Stimulated activated memory B cell treated with anti-CD40 and anti-IgM and Interleukin-4, amounts not matched to agents 10 μg/mL and 1 μg/mL and 100 μg/mL, for 72 hours (primary cell): ENCODE measurements around the gene ACTN2.

Source experiments
- ATAC-seq: fragments of 150-1000 bp; cut with Tn5 transposase; 2 replicates; pipeline ENCODE4 v1.10.0; 2021
- H3K27ac Mint-ChIP-seq: one replicate; pipeline ENCODE4 v1.8.0; 2022; ENCODE audit warnings: mild to moderate bottlenecking, mixed read lengths
- H3K27me3 Mint-ChIP-seq: one replicate; pipeline ENCODE4 v1.8.0; 2022; ENCODE audit warnings: mixed read lengths
- H3K36me3 Mint-ChIP-seq: one replicate; pipeline ENCODE4 v1.8.0; 2022; ENCODE audit warnings: mixed read lengths
- H3K4me1 Mint-ChIP-seq: one replicate; pipeline ENCODE4 v1.8.0; 2022; ENCODE audit warnings: mixed read lengths
- H3K4me3 Mint-ChIP-seq: one replicate; pipeline ENCODE4 v1.8.0; 2022; ENCODE audit warnings: mild to moderate bottlenecking, moderate library complexity, mixed read lengths
- H3K9me3 Mint-ChIP-seq: one replicate; pipeline ENCODE4 v1.8.0; 2022; ENCODE audit warnings: mixed read lengths

Gene ACTN2

GRCh38 chr1:236710328-236710892 lies 24.1 kb downstream of the ACTN2 start:
- no peaks in the 10 kb centered on the region for H3K4me1 Mint-ChIP-seq
- no peak for ATAC-seq
- no peaks in the 10 kb centered on the region for H3K36me3 Mint-ChIP-seq
- peaks cover 15% of the 10 kb centered on the region for H3K27me3 Mint-ChIP-seq
- no peak overlapping the region for H3K4me3 Mint-ChIP-seq
- H3K9me3 Mint-ChIP-seq, result no peaks in the 10 kb centered on the region
- no peak overlapping the region for H3K27ac Mint-ChIP-seq

GRCh38 chr1:236716160-236716559 lies 29.9 kb downstream of the ACTN2 start:
- no peak for ATAC-seq
- H3K4me1 Mint-ChIP-seq, result no peaks in the 10 kb centered on the region
- H3K27me3 Mint-ChIP-seq, result peaks cover 38% of the 10 kb centered on the region
- no peaks in the 10 kb centered on the region for H3K36me3 Mint-ChIP-seq
- no peaks in the 10 kb centered on the region for H3K9me3 Mint-ChIP-seq
- H3K27ac Mint-ChIP-seq, result no peak overlapping the region
- H3K4me3 Mint-ChIP-seq, result no peak overlapping the region

- H3K27me3 Mint-ChIP-seq, result peaks cover 24% of the 10 kb centered on the region
- no peaks in the 10 kb centered on the region for H3K36me3 Mint-ChIP-seq
- no peaks in the 10 kb centered on the region for H3K9me3 Mint-ChIP-seq
- H3K4me1 Mint-ChIP-seq, result no peaks in the 10 kb centered on the region
- ATAC-seq, result no peak
- no peak overlapping the region for H3K27ac Mint-ChIP-seq
- no peak overlapping the region for H3K4me3 Mint-ChIP-seq
Measured at GRCh38 chr1:236717811-236718210, 31.5 kb downstream of the ACTN2 start.

DNA sequence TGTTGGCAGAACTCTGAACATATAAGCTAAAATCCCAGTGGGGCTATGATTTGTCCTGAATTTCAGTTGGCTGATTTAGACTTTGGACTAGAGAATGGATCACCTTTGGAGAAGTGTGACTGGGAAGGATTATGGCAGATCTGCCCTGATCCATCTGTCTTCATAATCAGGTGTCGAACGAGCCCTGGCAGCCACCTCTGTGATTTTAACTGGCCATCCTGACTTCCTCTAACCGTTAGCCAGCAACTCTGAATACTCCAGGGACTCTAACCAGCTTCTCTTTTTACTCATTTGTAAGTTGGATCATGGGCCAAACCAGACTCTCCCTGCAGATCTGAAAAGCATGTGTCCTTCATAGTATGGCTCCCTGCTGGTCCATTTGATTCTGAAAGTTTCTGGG lies 32.0 kb downstream of the ACTN2 start:
- peaks cover 24% of the 10 kb centered on the region for H3K27me3 Mint-ChIP-seq

DNA sequence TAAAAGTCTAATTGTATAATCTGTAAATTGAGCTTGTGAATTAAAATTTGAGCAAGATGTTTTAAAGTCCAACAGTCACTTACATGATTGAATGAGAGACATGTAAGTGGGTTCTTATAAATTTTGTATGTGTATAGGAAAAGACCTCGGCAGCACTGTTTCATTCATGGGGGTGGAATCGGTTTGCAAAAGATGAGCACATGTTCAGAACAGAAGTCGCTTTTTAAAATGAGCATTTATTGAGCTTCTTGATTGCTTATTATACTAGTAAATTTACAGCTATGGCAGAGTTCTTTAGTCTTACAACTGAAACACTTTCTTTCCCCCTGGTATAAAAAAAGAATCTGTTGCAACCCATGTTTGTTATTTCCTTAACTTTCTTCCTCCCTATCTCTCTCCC lies 33.9 kb downstream of the ACTN2 start:
- Mint-ChIP-seq H3K27me3 (peaks cover 24% of the 10 kb centered on the region), H3K27ac (no peak overlapping the region), H3K4me3 (no peak overlapping the region), H3K9me3 (peaks cover 4% of the 10 kb centered on the region), H3K36me3 (no peaks in the 10 kb centered on the region), H3K4me1 (no peaks in the 10 kb centered on the region)
- no peak for ATAC-seq

More for the DNA sequence above, 32.0 kb downstream of the ACTN2 start:
- no peaks in the 10 kb centered on the region for H3K9me3 Mint-ChIP-seq
- no peak overlapping the region for H3K27ac Mint-ChIP-seq
- H3K4me3 Mint-ChIP-seq, result no peak overlapping the region
- no peak for ATAC-seq
- H3K36me3 Mint-ChIP-seq, result no peaks in the 10 kb centered on the region
- H3K4me1 Mint-ChIP-seq, result no peaks in the 10 kb centered on the region

DNA sequence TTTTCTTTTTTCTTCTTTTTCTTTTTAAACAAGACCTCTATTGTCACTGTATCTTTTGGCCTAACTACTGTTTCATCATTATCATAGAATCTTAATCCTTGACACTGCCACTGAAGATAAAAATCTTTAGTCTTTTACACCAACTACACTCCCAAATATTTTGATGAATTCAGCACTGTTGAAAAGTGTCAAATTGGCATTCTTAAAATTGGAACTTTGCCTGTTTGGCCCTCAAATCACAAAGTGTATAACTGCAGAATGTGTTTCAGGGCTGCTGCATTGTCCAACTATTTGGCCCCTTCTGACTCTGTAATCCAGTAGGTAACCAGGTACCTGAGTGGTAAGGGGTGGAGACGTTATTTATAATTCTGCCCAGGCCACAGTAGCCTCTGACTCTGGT lies 34.3 kb downstream of the ACTN2 start:
- peaks cover 24% of the 10 kb centered on the region for H3K27me3 Mint-ChIP-seq
- H3K4me3 Mint-ChIP-seq, result no peak overlapping the region
- ATAC-seq, result no peak
- H3K4me1 Mint-ChIP-seq, result no peaks in the 10 kb centered on the region
- H3K9me3 Mint-ChIP-seq, result peaks cover 4% of the 10 kb centered on the region
- no peak overlapping the region for H3K27ac Mint-ChIP-seq
- H3K36me3 Mint-ChIP-seq, result no peaks in the 10 kb centered on the region

- Mint-ChIP-seq H3K9me3 (peaks cover 4% of the 10 kb centered on the region), H3K27ac (no peak overlapping the region), H3K4me1 (no peaks in the 10 kb centered on the region), H3K4me3 (no peak overlapping the region), H3K27me3 (peaks cover 10% of the 10 kb centered on the region), H3K36me3 (no peaks in the 10 kb centered on the region)
- no peak for ATAC-seq
Measured at GRCh38 chr1:236724049-236724448, 37.8 kb downstream of the ACTN2 start.

DNA sequence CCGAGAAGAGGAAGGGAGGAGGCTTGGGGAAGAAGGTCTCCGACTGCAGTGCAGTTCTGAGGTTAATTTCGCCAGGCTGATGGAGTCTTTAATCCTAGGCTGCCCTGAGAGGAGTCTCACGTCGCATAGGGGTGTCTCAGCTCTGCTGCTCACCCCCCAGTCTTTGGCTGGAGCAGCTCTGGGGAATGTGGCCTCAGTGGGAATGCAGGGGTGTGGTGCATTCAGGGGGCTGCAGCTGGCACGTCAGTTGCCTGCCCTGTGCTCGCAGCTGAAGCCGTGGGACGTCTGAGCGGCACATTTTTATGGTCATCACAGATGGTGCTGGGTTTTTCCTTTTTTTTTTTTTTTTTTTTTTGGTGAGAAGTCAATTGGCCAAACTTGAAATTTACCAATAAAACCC lies 38.2 kb downstream of the ACTN2 start:
- ATAC-seq, result no peak
- no peak overlapping the region for H3K27ac Mint-ChIP-seq
- H3K4me1 Mint-ChIP-seq, result no peaks in the 10 kb centered on the region
- H3K9me3 Mint-ChIP-seq, result peaks cover 4% of the 10 kb centered on the region
- H3K27me3 Mint-ChIP-seq, result peaks cover 10% of the 10 kb centered on the region
- H3K36me3 Mint-ChIP-seq, result no peaks in the 10 kb centered on the region
- H3K4me3 Mint-ChIP-seq, result no peak overlapping the region

DNA sequence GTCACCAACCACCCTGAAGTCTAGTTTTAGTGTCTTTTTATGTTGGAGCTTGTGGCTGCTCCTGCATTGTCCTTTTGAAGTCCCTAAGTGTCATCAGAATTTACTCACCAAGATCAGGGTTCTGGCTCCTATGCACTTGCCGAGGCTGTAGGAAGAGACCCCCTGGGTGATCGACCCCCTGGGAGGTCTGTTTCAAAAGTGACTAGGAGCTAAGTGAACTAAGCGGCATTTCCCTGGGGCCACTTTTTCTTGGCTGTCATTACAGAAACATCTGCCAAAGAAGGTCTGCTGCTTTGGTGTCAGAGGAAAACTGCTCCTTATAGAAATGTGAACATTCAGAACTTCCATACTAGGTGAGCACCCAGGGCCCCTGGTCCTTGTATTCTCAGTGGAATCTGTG lies 39.4 kb downstream of the ACTN2 start:
- H3K4me3 Mint-ChIP-seq, result no peak overlapping the region
- H3K27me3 Mint-ChIP-seq, result peaks cover 2% of the 10 kb centered on the region
- no peaks in the 10 kb centered on the region for H3K4me1 Mint-ChIP-seq
- peaks cover 4% of the 10 kb centered on the region for H3K9me3 Mint-ChIP-seq
- no peak overlapping the region for H3K27ac Mint-ChIP-seq
- H3K36me3 Mint-ChIP-seq, result no peaks in the 10 kb centered on the region
- ATAC-seq, result no peak

DNA sequence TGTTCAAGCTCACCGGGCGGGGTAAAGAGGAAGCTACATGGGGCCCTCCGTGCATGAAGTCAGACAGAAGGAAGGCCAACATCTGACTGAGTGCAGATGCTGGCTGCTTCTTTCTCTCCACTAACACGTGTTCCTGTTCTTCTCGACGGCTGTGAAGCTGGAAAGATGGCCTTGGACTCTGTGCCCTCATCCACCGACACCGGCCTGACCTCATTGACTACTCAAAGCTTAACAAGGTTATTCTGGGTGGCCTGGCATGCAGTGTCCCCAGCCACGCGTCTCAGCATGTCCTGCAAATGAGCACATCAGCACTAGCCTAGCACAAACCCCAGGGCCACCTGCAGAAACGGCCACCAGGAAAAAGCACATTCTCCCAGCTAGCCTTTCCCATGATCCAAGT lies 41.2 kb downstream of the ACTN2 start:
- Mint-ChIP-seq H3K4me3 (no peak overlapping the region), H3K9me3 (peaks cover 4% of the 10 kb centered on the region), H3K36me3 (no peaks in the 10 kb centered on the region), H3K27ac (no peak overlapping the region), H3K4me1 (no peaks in the 10 kb centered on the region), H3K27me3 (no peaks in the 10 kb centered on the region)
- ATAC-seq, result no peak

GRCh38 chr1:236728752-236729151 lies 42.5 kb downstream of the ACTN2 start:
- ATAC-seq, result no peak
- peaks cover 7% of the 10 kb centered on the region for H3K27me3 Mint-ChIP-seq
- H3K9me3 Mint-ChIP-seq, result peaks cover 4% of the 10 kb centered on the region
- peaks cover 4% of the 10 kb centered on the region for H3K4me1 Mint-ChIP-seq
- H3K36me3 Mint-ChIP-seq, result no peaks in the 10 kb centered on the region
- H3K27ac Mint-ChIP-seq, result no peak overlapping the region
- no peak overlapping the region for H3K4me3 Mint-ChIP-seq

GRCh38 chr1:236733653-236734052 lies 47.4 kb downstream of the ACTN2 start:
- Mint-ChIP-seq H3K4me3 (no peak overlapping the region), H3K36me3 (no peaks in the 10 kb centered on the region), H3K27ac (no peak overlapping the region), H3K27me3 (peaks cover 7% of the 10 kb centered on the region), H3K9me3 (no peaks in the 10 kb centered on the region), H3K4me1 (peaks cover 15% of the 10 kb centered on the region)
- ATAC-seq, result no peak

DNA sequence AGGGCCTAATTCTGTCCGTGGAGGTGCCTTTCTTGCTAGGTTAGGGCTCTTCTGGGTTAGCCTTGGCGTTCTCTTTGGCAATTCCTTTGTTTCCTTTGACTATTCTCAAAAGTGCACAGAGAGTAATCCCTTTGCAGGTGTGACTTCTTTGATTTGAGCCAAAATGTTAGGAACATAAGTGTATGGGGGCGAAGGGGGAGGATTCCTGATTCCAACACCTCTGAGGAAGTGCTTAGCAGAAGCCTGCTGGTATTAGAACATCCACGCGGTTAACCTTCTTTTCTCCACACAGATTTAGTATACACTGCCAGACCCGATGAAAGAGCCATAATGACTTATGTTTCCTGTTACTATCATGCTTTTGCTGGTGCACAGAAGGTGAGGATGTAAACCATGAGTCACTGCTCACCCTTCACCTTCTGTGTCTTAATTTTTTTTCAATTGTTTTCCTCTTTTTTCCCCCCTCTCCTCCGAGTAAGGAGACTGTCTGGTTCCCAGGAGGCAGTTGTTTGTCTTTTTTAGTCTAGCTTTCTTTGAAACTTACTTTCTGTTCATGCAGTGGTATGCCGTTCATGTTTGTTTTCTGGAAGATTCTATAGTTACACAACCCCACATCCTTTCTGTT lies 48.0 kb downstream of the ACTN2 start:
- no peak for ATAC-seq
- peaks cover 7% of the 10 kb centered on the region for H3K27me3 Mint-ChIP-seq
- no peaks in the 10 kb centered on the region for H3K9me3 Mint-ChIP-seq

GRCh38 chr1:236736761-236737160 lies 50.5 kb downstream of the ACTN2 start:
- no peak overlapping the region for H3K27ac Mint-ChIP-seq
- no peak overlapping the region for H3K4me3 Mint-ChIP-seq
- H3K27me3 Mint-ChIP-seq, result peaks cover 22% of the 10 kb centered on the region
- no peaks in the 10 kb centered on the region for H3K36me3 Mint-ChIP-seq
- ATAC-seq, result no peak
- peaks cover 2% of the 10 kb centered on the region for H3K9me3 Mint-ChIP-seq
- peaks cover 15% of the 10 kb centered on the region for H3K4me1 Mint-ChIP-seq

More for the DNA sequence above, 48.0 kb downstream of the ACTN2 start:
- Mint-ChIP-seq H3K4me1 (peaks cover 15% of the 10 kb centered on the region), H3K36me3 (no peaks in the 10 kb centered on the region), H3K27ac (no peak overlapping the region), H3K4me3 (no peak overlapping the region)

- no peak for ATAC-seq
- Mint-ChIP-seq H3K36me3 (no peaks in the 10 kb centered on the region), H3K9me3 (peaks cover 2% of the 10 kb centered on the region), H3K4me1 (no peaks in the 10 kb centered on the region), H3K27ac (no peak overlapping the region), H3K27me3 (peaks cover 21% of the 10 kb centered on the region), H3K4me3 (no peak overlapping the region)
Measured at GRCh38 chr1:236741753-236742152, 55.5 kb downstream of the ACTN2 start.

DNA sequence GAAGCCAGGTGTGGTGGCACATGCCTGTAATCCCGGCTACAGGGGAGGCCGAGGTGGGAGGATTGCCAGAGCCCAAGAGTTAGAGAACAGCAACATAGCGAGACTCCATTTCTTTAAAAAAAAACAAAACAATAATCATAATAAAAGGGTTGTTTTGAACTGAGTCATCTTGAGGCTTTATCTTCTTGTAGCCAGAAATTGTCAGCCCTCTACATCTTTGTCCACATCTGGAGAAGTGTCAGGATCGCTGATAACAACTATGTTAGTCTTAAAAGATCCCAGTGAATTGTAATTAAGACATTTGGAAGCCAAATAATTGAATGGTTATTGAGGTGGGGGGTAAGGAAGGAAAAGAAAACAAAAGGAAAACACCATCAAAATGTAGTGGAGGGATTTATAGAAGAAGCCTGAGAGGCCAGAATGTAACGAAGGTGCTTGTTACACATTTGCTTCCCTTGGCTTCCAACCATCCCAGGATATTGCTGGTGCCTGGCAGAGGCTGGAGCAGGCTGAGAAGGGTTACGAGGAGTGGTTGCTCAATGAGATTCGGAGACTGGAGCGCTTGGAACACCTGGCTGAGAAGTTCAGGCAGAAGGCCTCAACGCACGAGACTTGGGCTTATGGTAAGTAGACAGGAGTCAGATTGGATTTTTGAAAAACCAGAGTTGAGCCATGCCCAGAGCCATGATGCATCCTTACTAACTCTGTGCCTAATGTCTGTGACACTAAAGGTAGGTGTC lies 56.3 kb downstream of the ACTN2 start:
- H3K9me3 Mint-ChIP-seq, result peaks cover 2% of the 10 kb centered on the region
- ATAC-seq, result no peak
- peaks cover 25% of the 10 kb centered on the region for H3K27me3 Mint-ChIP-seq
- no peaks in the 10 kb centered on the region for H3K4me1 Mint-ChIP-seq
- H3K4me3 Mint-ChIP-seq, result no peak overlapping the region
- no peak overlapping the region for H3K27ac Mint-ChIP-seq
- H3K36me3 Mint-ChIP-seq, result no peaks in the 10 kb centered on the region
